ENCODE data around the gene ALG11.
A peak's percentile ranks its signal among the peaks of the same experiment; 100 is the strongest.
"Not testable (repeated sequence)": the region's sequence is repeated elsewhere in the genome, so short reads cannot be mapped to it uniquely, and the experiment has no call there.

ALG11 gene, protein sequence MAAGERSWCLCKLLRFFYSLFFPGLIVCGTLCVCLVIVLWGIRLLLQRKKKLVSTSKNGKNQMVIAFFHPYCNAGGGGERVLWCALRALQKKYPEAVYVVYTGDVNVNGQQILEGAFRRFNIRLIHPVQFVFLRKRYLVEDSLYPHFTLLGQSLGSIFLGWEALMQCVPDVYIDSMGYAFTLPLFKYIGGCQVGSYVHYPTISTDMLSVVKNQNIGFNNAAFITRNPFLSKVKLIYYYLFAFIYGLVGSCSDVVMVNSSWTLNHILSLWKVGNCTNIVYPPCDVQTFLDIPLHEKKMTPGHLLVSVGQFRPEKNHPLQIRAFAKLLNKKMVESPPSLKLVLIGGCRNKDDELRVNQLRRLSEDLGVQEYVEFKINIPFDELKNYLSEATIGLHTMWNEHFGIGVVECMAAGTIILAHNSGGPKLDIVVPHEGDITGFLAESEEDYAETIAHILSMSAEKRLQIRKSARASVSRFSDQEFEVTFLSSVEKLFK

GRCh38 chr13:52011632-52012511 lies at the start of gene ALG11:
ALG11 (plus strand) TSS chr13:52012398; CDS start chr13:52012419, 21 bp downstream.
- peak; percentile 95 for DNase-seq

GRCh38 chr13:51966186-51966585 lies 46.0 kb upstream of the ALG11 start:
- no peak for DNase-seq

GRCh38 chr13:51967482-51968446 lies 44.4 kb upstream of the ALG11 start:
- no peak for DNase-seq

DNA sequence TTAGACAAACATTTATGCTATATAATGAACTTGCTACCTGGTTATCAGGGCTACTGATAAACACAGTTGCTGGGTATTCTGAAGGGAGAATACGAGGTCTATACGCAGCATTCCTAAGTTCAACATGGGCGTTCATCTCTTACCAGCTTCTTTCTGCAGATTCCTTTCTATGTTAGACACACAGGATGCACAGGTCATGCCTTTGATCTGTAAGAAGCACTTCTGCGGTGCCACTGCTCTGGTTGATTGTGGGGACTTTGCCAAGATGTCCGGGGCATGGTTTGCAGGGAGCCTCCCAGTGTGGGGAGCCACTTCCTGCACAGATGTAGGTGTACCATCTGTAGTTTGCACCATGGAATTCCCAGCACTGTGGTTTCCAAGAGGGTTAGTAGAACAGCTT lies 41.8 kb upstream of the ALG11 start:
- DNase-seq: no peak

DNA sequence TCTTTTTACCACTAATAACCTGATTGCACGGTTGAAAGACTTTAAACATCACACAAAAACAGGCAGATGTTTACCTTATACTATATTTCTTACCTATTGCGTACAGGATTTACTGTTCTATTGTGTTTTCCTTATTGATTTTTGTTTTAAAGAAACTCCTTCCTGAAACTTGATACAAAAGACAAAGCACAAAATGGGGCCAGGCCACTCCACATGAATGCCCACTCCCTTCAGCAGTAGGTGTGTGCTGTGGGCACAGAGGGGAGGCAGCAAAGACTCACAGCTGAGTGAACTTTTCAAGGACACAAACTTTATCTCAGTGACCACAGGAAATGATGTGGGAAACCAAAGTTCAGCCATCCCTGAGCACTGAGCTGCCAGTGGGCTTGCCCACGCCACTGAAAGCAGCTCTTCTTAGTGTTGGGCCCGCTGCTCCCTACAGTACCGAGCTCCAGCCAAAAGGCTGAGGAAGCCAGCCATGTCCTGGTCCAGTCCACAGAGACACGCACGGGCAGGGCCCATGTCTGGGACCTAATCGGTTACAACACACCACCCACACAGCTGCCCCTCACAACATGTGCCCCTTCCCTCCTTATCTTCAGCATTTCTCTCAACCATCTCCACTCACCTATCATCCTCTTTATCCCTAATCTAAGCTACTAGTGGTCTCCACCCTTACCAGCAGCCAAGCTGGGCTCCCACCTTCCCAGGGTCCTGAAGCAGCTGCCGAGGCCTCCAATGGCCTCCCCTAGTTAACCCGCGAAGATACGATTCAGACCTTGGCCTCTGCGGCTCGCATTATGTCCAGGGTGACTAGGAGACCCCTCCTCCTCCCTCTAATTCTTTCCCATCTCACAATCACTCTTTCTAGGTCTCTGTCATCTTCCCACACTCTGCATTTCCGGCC lies 40.4 kb upstream of the ALG11 start:
- no peak for DNase-seq

GRCh38 chr13:51974482-51974881 lies 37.7 kb upstream of the ALG11 start:
- no peak for DNase-seq

DNA sequence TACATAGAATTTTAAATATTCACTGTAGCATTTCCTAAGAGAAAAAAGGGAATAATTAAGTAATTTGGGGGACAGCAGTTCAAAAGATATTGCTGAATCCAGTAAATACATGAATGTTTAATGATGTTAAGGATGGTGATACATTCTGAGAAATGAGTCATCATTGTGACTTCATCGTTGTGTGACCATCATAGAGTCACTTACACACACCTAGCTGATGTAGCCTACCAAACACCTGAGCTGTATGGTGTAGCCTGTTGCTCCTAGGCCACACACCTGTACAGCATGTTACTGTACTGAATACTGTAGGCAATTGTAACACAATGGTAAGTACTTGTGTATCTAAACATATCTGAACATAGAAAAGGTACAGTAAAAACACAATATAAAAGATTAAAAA lies 35.8 kb upstream of the ALG11 start:
- no peak for DNase-seq

GRCh38 chr13:51976890-51977289 lies 35.3 kb upstream of the ALG11 start:
- no peak for DNase-seq

- DNase-seq: no peak
These were observed 34.6 kb upstream of the ALG11 start for GRCh38 chr13:51977625-51978024.

GRCh38 chr13:51978796-51979556 lies 33.2 kb upstream of the ALG11 start:
- no peak for DNase-seq

- no peak for DNase-seq
These were observed 31.3 kb upstream of the ALG11 start for GRCh38 chr13:51980908-51981307.

DNA sequence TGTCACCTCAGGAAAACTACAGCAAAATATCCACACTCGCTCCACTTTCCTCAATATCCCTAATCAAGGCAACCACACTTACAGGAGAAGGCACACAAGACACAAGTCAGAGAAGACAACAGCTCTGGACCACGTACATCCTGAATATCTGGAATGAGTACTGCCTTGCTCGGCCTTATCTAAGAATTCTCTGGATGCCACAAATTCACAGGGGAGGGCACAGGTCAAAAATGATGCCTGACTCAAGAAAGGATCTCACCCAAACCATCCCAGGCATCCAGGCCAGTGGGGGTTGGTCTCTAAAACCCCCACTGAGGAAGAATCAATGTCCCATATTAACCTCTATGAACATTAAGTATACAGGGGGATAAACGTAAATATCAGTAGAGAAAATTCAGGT lies 30.8 kb upstream of the ALG11 start:
- no peak for DNase-seq

DNA sequence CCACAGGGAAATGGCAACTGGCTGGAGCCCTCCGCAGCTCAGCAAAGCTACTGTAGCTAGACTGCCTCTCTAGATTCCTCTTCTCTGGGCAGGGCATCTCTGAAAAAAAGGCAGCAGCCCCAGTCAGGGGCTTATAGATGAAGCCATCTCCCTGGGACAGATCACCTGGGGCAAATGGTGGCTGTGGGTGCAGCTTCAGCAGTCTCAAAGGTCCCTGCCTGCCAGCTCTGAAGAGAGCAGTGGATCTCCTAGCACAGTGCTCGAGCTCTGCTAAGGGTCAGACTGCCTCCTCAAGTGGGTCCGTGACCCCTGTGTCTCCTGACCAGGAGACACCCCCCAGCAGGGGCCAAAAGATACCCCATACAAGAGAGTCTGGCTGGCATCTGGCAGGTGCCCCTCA lies 28.9 kb upstream of the ALG11 start:
- DNase-seq: not testable (repeated sequence)

DNA sequence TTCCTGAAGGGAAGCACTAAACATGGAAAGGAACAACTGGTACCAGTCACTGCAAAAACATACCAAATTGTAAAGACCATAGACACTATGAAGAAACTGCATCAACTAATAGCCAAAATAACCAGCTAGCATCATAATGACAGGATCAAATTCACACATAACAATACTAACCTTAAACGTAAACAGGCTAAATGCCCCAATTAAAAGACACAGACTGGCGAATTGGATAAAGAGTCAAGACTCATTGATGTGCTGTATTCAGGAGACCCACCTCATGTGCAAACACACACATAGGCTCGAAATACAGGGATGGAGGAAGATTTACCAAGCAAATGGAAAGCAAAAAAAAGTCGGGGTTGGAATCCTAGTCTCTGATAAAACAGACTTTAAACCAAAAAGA lies 27.3 kb upstream of the ALG11 start:
- DNase-seq: not testable (repeated sequence)

GRCh38 chr13:51988988-51989618 lies 23.1 kb upstream of the ALG11 start:
- no peak for DNase-seq

DNA sequence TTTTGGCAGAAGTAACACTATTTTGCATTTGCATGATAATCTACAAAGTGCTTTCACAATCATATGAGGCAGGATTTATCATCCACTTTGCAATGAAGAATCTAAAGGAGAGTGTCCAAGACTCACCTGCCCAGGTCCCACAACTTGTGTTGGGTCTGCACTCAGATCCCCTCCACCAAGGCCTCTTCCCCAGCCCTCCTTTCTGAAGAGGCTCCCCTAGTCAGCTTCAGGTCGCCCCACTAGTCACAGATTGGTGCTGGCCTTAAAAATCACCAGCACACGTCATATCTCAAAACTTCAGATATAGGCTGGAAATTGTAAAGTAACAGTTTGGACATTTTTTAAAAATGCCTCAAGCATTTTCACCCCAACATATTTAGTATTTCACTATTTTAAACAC lies 18.5 kb upstream of the ALG11 start:
- no peak for DNase-seq

DNA sequence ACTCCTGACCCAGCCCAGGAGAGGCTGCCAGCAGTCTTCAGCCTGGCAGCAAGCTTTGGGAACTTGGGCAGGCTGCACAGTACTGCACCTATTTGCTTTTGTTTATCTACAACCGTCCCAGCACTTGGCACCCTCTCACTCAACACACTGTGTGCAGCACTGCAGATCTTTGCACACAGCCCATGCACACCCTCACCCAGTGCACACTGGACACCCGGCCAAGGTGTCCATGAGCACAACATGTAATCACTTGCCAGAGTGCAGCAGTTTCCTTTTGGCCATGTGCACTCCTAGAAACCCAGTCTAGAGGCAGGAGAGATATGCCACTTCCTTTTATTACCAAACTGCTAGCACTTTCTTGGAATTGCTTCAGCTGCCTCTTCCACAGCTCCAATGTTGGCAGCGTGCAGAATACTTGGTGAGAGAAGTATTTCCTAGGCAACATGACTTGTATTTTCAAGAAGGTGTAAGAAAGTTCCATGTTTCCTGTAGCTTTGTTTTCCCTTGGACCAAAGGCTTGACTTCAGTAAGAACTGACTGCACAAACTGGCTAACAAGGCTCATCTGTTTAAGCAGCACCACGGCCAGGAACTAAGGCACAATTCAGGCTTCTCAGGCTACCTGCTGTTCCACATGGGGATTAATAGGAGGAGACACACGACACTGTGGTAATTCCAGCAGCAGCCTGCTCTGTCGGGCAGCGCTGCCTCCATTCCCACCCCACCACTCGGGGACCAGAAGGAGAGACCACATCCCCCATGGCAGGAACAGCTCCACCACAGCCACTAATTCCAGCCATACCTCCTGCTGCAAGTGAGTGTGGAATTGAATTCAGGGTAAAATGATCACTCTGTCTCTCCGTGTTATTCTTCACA lies 16.3 kb upstream of the ALG11 start:
- no peak for DNase-seq

DNA sequence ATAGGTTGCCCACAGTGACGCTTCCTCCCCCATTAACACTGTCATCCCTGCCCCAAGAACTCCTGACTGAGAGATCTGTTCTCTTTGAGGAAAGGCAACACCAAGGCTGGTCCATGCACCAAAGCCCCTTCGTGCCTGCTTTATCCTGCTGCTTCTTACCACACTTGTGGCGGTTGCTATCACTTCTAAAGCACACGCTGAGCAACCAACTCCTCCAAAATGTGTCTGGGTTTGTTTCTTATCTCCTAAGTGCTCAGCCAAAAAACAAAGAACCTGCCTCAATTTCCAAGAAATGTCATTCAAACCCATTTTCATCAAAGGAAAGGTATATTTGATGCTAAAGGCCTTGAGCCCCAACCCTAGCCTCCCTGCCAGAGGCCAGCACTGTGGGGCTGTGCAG lies 15.6 kb upstream of the ALG11 start:
- no peak for DNase-seq

DNA sequence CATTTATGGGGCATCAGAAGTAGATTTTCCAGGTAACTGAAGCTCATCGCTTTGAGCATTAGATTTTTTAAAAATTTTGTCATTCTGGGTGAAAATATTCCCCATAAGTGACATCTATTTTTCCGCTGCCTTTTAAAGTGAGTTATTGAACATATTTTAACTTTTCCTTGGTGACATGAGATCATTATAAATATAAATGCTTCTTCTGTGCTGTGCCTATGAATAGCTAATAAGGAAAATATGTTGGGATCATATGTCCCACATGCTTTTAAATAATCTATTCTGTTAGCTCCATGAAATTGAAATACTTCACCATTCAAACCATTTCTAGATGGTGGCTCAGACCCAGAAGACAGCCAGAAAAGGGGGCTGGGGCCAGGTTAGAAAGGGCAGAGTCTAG lies 15.0 kb upstream of the ALG11 start:
- DNase-seq: no peak

All from amniotic stem cell (primary cell).